ENCODE measurements around the gene UBALD2.

DNA sequence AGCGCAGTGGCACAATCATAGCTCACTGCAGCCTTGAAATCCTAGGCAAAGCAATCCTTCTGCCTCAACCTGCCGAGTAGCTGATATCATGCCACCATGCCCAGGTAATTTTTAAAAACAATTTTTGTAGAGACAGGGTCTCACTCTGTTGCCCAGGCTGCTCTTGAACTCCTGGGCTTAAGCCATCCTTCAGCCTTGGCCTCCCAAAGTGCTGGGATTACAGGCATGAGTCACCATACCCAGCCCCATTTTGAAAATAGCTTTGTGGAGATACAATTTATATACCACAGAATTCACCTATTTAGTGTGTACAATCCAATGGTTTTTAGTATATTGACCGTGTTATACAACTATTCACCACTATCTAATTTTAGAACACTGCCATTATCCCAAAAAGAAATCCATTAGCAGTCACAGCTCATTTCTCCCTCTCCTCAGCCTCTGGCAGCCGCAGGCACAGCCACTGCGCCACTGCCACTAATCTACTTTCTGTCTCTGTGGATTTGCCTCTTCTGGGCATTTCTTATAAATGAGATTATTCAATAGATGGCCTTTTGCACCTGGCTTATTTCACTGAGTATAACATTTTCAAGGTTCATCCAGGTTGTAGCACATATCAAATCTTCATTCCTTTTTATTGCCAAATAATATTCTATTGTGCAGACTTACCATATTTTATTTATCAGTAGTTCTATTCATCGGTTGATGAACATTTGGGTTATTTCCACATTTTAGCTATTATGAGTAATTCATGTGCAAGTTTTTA is 31.4 kb upstream of the UBALD2 start:
- TF ChIP-seq, protein P1, sequence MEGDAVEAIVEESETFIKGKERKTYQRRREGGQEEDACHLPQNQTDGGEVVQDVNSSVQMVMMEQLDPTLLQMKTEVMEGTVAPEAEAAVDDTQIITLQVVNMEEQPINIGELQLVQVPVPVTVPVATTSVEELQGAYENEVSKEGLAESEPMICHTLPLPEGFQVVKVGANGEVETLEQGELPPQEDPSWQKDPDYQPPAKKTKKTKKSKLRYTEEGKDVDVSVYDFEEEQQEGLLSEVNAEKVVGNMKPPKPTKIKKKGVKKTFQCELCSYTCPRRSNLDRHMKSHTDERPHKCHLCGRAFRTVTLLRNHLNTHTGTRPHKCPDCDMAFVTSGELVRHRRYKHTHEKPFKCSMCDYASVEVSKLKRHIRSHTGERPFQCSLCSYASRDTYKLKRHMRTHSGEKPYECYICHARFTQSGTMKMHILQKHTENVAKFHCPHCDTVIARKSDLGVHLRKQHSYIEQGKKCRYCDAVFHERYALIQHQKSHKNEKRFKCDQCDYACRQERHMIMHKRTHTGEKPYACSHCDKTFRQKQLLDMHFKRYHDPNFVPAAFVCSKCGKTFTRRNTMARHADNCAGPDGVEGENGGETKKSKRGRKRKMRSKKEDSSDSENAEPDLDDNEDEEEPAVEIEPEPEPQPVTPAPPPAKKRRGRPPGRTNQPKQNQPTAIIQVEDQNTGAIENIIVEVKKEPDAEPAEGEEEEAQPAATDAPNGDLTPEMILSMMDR (conservative IDR thresholded peaks at IDR 0.05; ENCODE audit: low read depth, low read length): no peak
- TF ChIP-seq CHD1 (IDR thresholded peaks at IDR 0.05; ENCODE audit: low read depth, low read length) (no peak), RFX5 (IDR thresholded peaks at IDR 0.05; ENCODE audit: low read depth, low read length) (no peak), MXI1 (IDR thresholded peaks at IDR 0.05; ENCODE audit: borderline replicate concordance, low read depth, low read length) (no peak), SMC3 (IDR thresholded peaks at IDR 0.05; ENCODE audit: low read depth, low read length) (no peak)

Measured in IMR-90 (cell line).